ENCODE data around the gene KAZN. TPM values are rescaled to one million over a fixed set of nuclear protein-coding genes. Genes with fewer than 3 reads are reported as not detected.

Gene KAZN
- total RNA-seq, 1 experiment from 2014 or later: 15.6 TPM

- Histone ChIP-seq H3K4me2 (peak overlapping the region; percentile 54), H3K4me3 (no peak overlapping the region; the same call in 1 of the 2 replicates), H2AFZ (no peak overlapping the region), H4K20me1 (ENCODE audit: insufficient read depth) (no peaks in the 10 kb centered on the region), H3K9me3 (ENCODE audit: insufficient read depth, low read depth) (no peaks in the 10 kb centered on the region), H3K79me2 (ENCODE audit: low read depth) (peaks cover 32% of the 10 kb centered on the region), H3K9me2 (ENCODE audit: insufficient read depth) (no peaks in the 10 kb centered on the region), H3F3A (ENCODE audit: insufficient read depth, low read depth) (peaks cover 12% of the 10 kb centered on the region; the same call in 1 of the 2 replicates), H3K27ac (peak overlapping the region; percentile 48), H3K27me3 (ENCODE audit: insufficient read depth, low read depth) (no peaks in the 10 kb centered on the region), H3K4me1 (replicated peaks; ENCODE audit: insufficient read depth) (peaks cover 17% of the 10 kb centered on the region), H3K36me3 (ENCODE audit: low read depth) (no peaks in the 10 kb centered on the region)
- intact Hi-C loops (cut with micrococcal nuclease; ENCODE audit: unreplicated experiment): loop anchor here (10.0 kb wide), 1 partner anchor 366 kb away; the partner anchor contains the start of genes CASP9 and DNAJC16
- BruUV-seq (replicated peaks): no TSS peak
- no peak for TF ChIP-seq EZH2 (IDR thresholded peaks at IDR 0.05; ENCODE audit: low read depth)
- TF ChIP-seq CTCF (conservative IDR thresholded peaks at IDR 0.05): no peak
- POLR2A ChIA-PET (ENCODE audit: unreplicated experiment): interaction anchor here (0.7 kb wide), 1 partner anchor 68 kb away, joined by 4 read pairs; no protein-coding TSS in a partner anchor
- CTCF ChIA-PET: interaction anchor here (0.5 kb wide), 1 partner anchor 62 kb away, joined by 11 read pairs; no protein-coding TSS in a partner anchor
- DNase-seq: peak in 1 of 2 experiments; percentile 37
These were observed 560.2 kb downstream of the KAZN start for GRCh38 chr1:15158506-15159165.

- Histone ChIP-seq H3F3A (ENCODE audit: insufficient read depth, low read depth) (peaks cover 12% of the 10 kb centered on the region; the same call in 1 of the 2 replicates), H2AFZ (no peak overlapping the region), H3K27me3 (ENCODE audit: insufficient read depth, low read depth) (no peaks in the 10 kb centered on the region), H3K4me2 (peak overlapping the region; percentile 54), H4K20me1 (ENCODE audit: insufficient read depth) (no peaks in the 10 kb centered on the region), H3K79me2 (ENCODE audit: low read depth) (peaks cover 32% of the 10 kb centered on the region), H3K4me3 (no peak overlapping the region), H3K4me1 (replicated peaks; ENCODE audit: insufficient read depth) (peaks cover 17% of the 10 kb centered on the region), H3K27ac (peak overlapping the region; percentile 48), H3K9me3 (ENCODE audit: insufficient read depth, low read depth) (no peaks in the 10 kb centered on the region), H3K36me3 (ENCODE audit: low read depth) (no peaks in the 10 kb centered on the region), H3K9me2 (ENCODE audit: insufficient read depth) (no peaks in the 10 kb centered on the region)
- CTCF ChIA-PET: interaction anchor here (0.5 kb wide), 1 partner anchor 61 kb away, joined by 11 read pairs; no protein-coding TSS in a partner anchor
- TF ChIP-seq EZH2 (IDR thresholded peaks at IDR 0.05; ENCODE audit: low read depth): no peak
- no peak for TF ChIP-seq CTCF (conservative IDR thresholded peaks at IDR 0.05)
- no TSS peak for BruUV-seq (replicated peaks)
- no peak for DNase-seq
- intact Hi-C loops (cut with micrococcal nuclease; ENCODE audit: unreplicated experiment): loop anchor here (10.0 kb wide), 1 partner anchor 366 kb away; the partner anchor contains the start of genes CASP9 and DNAJC16
- POLR2A ChIA-PET (ENCODE audit: unreplicated experiment): interaction anchor here (0.7 kb wide), 1 partner anchor 69 kb away, joined by 4 read pairs; no protein-coding TSS in a partner anchor
These were observed 560.7 kb downstream of the KAZN start for GRCh38 chr1:15159166-15159555.

- no TSS peak for BruUV-seq (replicated peaks)
- H2AFZ ChIP-seq: no peak overlapping the region
- POLR2A ChIA-PET (ENCODE audit: unreplicated experiment): no interaction called here
These were observed 562.1 kb downstream of the KAZN start for GRCh38 chr1:15160626-15161025.

More at GRCh38 chr1:15160626-15161025, 562.1 kb downstream of the KAZN start:
- no peak overlapping the region for H3K4me2 ChIP-seq
- TF ChIP-seq CTCF (conservative IDR thresholded peaks at IDR 0.05) (no peak), EZH2 (IDR thresholded peaks at IDR 0.05; ENCODE audit: low read depth) (no peak)
- peaks cover 12% of the 10 kb centered on the region; the same call in 1 of the 2 replicates for H3F3A ChIP-seq (ENCODE audit: insufficient read depth, low read depth)
- no peak overlapping the region for H3K4me3 ChIP-seq
- no peaks in the 10 kb centered on the region for H3K9me2 ChIP-seq (ENCODE audit: insufficient read depth)
- no peak overlapping the region for H3K27ac ChIP-seq
- no peaks in the 10 kb centered on the region for H4K20me1 ChIP-seq (ENCODE audit: insufficient read depth)
- peaks cover 17% of the 10 kb centered on the region for H3K4me1 ChIP-seq (replicated peaks; ENCODE audit: insufficient read depth)
- peaks cover 20% of the 10 kb centered on the region for H3K79me2 ChIP-seq (ENCODE audit: low read depth)
- CTCF ChIA-PET: interaction anchor here (0.5 kb wide), 1 partner anchor 221 kb away, joined by 7 read pairs; no protein-coding TSS in a partner anchor
- no peaks in the 10 kb centered on the region for H3K36me3 ChIP-seq (ENCODE audit: low read depth)
- intact Hi-C loops (cut with micrococcal nuclease; ENCODE audit: unreplicated experiment): no loop called here
- H3K9me3 ChIP-seq (ENCODE audit: insufficient read depth, low read depth): no peaks in the 10 kb centered on the region
- DNase-seq: no peak
- no peaks in the 10 kb centered on the region for H3K27me3 ChIP-seq (ENCODE audit: insufficient read depth, low read depth)
